Transverse colon (tissue), 4 donors: ENCODE data around the gene MEIS2.

Source experiments
- CTCF ChIP-seq, 5 experiments: fragments of 200-600 bp in 3 of 5; fragments of 450-650 bp in 2 of 5; sonication (generic) in 3 of 5; IDR thresholded peaks; 1 replicate in 2 of 5; 2 replicates in 3 of 5; pipeline ENCODE4 v1.5.1; 2016 to 2017; ENCODE audit warnings: antibody characterized with exemption in 5 of 5, inconsistent platforms in 3 of 5, mild to moderate bottlenecking in 2 of 5, moderate library complexity in 1 of 5
- POLR2A ChIP-seq: fragments of 450-650 bp; IDR thresholded peaks from one replicate; pipeline ENCODE4 v1.6.1; 2016; ENCODE audit warnings: antibody characterized with exemption, mild to moderate bottlenecking, moderate library complexity
- POLR2AphosphoS5 ChIP-seq, 3 donors: sonication (generic); formaldehyde crosslinking; IDR thresholded peaks; one replicate each; pipeline ENCODE4 v1.6.1; 2016; ENCODE audit warnings: antibody characterized with exemption in 3 of 3

- TF ChIP-seq POLR2A (no peak), CTCF (IDR thresholded peaks at IDR 0.05) (no peak), POLR2AphosphoS5 (IDR thresholded peaks at IDR 0.05) (no peak)
These were observed 54.2 kb downstream of the MEIS2 start for GRCh38 chr15:37045859-37046740.
